Measurements from ENCODE around the gene MRAP.

MRAP gene

DNA sequence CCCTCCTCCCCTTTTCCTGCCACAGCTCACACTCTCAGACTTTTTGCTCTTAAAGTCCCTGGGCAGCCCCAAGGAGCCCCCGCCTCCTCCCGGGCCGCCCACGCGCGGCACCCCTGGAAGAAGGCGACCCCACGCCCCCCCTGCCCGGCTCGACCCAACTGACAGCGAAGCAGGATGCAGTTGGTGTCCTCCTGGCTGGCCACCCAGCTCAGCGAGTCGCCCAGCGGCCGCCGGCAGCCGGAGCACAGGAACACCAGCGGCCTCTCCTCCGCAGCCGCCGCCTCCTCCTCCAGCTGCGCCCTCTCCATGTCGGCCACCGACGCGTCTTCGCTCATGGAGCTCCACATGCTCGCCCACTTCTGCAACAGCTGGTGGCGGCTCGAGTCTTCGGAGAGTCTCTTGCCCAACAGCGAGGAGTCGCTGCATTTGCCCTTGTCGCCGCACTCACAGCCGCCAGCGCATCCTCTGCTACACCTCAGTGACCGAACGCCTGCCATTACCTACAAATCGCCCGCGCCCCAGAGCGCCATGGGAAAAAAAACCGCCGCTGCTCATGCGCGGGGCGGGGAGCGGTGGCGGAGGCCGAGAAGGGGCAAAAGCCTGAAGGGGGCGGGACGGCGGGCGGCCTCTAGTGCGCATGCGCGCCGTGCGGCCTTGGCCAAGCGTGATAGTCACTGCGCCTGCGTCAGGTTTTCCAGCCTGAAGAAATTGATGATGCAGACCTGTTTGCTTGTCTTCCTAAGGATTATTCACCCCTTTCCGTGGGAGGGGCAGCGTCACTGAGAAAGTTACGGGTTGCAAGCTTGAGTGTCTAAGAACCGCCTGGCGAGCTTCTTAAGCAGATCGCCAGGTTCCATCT lies 19.9 kb upstream of the MRAP start, which contains the start of gene MIS18A:
Gene MIS18A (minus strand): TSS at position 532 of the 859 bp plus-strand sequence. CDS start 35 bp downstream, at position 497.
- TF ChIP-seq, protein P1, sequence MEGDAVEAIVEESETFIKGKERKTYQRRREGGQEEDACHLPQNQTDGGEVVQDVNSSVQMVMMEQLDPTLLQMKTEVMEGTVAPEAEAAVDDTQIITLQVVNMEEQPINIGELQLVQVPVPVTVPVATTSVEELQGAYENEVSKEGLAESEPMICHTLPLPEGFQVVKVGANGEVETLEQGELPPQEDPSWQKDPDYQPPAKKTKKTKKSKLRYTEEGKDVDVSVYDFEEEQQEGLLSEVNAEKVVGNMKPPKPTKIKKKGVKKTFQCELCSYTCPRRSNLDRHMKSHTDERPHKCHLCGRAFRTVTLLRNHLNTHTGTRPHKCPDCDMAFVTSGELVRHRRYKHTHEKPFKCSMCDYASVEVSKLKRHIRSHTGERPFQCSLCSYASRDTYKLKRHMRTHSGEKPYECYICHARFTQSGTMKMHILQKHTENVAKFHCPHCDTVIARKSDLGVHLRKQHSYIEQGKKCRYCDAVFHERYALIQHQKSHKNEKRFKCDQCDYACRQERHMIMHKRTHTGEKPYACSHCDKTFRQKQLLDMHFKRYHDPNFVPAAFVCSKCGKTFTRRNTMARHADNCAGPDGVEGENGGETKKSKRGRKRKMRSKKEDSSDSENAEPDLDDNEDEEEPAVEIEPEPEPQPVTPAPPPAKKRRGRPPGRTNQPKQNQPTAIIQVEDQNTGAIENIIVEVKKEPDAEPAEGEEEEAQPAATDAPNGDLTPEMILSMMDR (IDR thresholded peaks at IDR 0.05; ENCODE audit: insufficient read depth, low read depth, low read length, missing control alignments), result no peak
- peak within 1 kb of the TSS; percentile 74 for H3K4me3 ChIP-seq (ENCODE audit: low read depth, low read length)
- DNase-seq (ENCODE audit: low read depth), result peak; percentile 96

DNA sequence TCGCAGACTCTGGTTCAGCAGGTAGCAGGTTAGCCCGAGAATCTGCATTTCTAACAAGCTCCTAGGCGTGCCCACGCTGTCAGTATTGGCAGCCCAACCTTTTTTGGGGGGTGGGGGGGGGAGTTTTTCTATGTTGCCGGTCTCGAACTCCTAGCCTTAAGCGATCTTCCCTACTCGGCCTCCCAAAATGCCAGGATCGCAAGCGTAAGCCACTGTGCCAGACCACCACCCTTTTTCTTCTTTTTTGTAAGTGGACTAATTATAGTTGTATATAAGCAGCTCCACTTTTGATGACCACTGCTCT lies 19.3 kb upstream of the MRAP start:
- TF ChIP-seq, protein P1 (IDR thresholded peaks at IDR 0.05; ENCODE audit: insufficient read depth, low read depth, low read length, missing control alignments), result no peak
- DNase-seq (ENCODE audit: low read depth), result no peak
- peak overlapping the region; percentile 74 for H3K4me3 ChIP-seq (ENCODE audit: low read depth, low read length)

DNA sequence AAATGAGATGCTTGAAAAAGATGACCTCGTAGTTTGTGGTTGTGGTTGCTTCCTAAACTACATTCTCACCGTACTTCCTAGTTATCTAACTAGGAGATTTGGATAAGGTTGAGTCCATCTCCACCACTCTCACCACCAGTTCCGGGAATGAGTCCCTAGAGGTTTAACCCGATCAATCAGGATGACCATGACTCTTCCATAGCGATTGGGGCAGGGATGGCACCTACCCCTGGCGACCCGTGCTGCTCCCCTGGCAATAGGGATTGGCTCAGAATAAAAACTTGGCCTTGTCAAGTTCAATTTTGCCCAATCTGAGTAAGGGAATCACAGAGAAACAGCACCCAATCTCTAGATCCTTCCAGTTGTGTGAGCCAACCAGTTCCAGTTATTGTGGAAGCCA lies 17.1 kb upstream of the MRAP start:
- TF ChIP-seq, protein P1 (IDR thresholded peaks at IDR 0.05; ENCODE audit: insufficient read depth, low read depth, low read length, missing control alignments), result no peak
- DNase-seq (ENCODE audit: low read depth), result no peak
- H3K4me3 ChIP-seq (ENCODE audit: low read depth, low read length), result no peak overlapping the region

DNA sequence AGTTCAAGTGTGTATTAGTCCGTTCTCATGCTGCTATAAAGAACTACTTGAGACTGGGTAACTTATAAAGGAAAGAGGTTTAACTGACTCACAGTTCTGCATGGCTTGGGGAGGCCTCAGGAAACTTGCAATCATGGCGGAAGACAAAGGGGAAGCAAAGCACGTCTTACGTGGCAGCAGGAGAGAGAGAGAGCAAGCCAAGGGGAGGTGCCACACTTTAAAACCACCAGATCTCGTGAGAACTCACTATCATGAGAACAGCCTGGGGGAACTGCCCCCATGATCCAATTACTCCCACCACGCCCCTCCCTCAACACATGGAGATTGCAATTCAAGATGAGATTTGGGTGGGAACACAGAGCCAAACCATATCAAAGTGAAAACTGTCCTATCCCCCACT lies 15.7 kb upstream of the MRAP start:
- TF ChIP-seq, protein P1 (IDR thresholded peaks at IDR 0.05; ENCODE audit: insufficient read depth, low read depth, low read length, missing control alignments), result no peak
- DNase-seq (ENCODE audit: low read depth), result no peak
- H3K4me3 ChIP-seq (ENCODE audit: low read depth, low read length), result no peak overlapping the region

DNA sequence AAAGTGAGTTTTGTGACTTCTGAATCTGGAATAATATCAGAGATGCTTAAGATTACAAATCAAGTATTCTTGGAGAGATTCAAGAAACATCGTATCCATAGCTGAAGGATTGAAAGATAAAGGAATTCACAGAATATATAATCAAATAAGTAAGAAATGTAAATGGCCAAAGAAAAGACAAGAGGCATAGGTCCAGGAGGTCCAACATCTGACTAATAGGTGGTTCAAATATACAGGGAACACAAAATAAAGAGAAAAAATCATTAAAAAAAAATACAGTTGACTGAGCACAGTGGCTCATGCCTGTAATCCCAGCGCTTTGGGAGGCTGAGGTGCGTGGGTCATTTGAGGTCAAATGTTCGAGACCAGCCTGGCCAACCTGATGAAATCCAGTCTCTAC lies 13.2 kb upstream of the MRAP start:
- H3K4me3 ChIP-seq (ENCODE audit: low read depth, low read length), result no peak overlapping the region
- DNase-seq (ENCODE audit: low read depth), result no peak
- TF ChIP-seq, protein P1 (IDR thresholded peaks at IDR 0.05; ENCODE audit: insufficient read depth, low read depth, low read length, missing control alignments), result no peak

DNA sequence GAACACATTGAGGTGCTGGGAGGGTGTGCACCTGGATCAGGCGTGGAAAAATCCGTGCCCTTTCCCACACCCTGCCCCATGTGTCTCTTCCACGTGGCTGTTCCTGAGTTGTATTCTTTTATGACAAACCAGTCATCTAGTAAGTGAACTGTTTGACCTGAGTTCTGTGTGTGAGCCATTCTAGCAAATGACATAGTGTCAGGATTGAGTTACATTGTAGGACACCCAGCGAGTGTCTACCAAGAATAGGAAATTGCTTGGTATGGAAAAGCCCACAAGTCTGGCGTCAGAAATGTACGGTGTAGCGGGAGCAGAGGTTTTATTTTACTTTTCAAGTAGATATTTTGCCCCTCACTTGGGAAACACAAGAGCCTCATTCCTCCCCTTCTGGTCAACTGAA lies 1.2 kb upstream of the MRAP start:
- no peak for DNase-seq (ENCODE audit: low read depth)
- H3K4me3 ChIP-seq (ENCODE audit: low read depth, low read length), result no peak overlapping the region
- TF ChIP-seq, protein P1 (IDR thresholded peaks at IDR 0.05; ENCODE audit: insufficient read depth, low read depth, low read length, missing control alignments), result no peak

DNA sequence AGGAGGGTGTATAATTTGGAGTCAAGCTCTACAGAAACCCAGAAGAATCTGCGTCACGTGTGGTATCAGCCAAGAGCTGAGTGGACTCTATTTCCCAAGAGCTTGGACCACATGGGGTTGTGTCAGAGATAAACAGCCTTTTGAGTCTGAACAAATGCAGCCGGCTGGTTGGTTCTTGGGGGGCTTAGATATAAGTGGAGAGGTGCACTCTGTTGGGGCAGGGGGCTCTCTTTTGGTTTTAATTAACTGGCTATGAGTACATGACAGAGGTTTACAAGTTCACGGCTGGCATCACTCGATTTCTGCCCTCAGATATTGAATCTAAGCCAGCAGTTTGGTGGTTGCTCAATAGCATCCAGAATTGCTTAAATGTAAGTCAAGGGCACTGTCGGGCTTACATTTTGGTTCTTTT lies 501 bp upstream of the MRAP start:
- TF ChIP-seq, protein P1 (IDR thresholded peaks at IDR 0.05; ENCODE audit: insufficient read depth, low read depth, low read length, missing control alignments), result no peak
- DNase-seq (ENCODE audit: low read depth), result no peak
- no peak overlapping the region for H3K4me3 ChIP-seq (ENCODE audit: low read depth, low read length)
